Measurements from ENCODE around the gene PSMB4.
"Not testable (repeated sequence)": the region's sequence is repeated elsewhere in the genome, so short reads cannot be mapped to it uniquely, and the experiment has no call there.

The PSMB4 gene

DNA sequence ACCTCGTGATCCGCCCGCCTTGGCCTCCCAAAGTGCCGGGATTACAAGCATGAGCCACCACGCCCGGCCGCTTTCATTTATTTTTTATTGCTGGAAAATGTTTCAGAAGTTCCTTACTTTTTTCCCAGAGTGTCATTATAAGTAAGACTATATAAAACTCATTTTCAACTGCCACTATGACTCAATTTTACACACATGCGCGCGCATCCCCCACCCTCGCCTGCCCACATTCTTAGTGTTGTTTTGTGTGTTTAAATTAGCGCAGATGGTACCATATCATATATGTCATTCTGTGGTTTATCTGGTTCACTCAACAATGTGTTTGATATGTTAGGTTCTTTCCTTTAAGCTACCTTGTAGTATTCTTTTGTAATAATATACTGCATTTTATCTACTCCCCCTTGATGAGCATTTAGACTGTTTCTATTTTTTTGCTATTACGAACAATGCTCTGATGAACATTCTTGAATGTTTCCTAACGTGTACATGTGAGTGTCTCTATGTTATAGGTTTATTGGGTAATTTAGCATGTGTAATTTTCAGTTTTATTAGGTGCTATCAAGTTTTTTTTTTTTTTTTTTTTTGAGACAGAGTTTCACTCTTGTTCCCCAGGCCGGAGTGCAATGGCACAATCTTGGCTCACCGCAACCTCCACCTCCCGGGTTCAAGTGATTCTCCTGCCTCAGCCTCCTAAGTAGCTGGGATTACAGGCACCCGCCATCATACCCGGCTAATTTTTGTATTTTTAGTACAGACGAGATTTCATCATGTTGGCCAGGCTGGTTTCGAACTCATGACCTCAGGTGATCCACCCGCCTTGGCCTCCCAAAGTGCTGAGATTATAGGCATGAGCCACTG lies 8.9 kb upstream of the PSMB4 start:
- DNase-seq (ENCODE audit: low spot score), result not testable (repeated sequence)

DNA sequence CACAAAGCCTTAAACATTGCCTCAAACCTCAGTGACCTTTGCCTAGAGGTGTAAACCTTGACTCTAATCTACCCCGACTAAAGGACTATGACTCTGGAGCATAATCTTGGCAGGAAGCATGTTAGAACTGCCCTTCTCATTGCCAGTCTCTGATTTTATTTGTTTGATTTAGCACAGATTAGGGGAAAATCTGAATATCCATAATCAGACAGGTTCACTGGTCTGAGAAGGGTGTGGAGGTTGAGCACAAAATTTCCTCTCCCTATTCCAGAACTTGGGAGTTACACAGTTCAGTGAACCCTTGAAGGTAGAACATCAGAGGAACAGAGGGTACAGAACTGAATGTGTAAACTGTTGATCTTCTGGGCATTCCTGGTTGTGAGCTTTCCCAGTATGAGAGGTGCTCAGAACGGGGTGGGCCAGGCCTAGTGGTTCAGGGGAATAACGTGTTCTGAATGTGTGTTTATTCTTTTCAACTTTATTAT lies 8.3 kb upstream of the PSMB4 start:
- no peak for DNase-seq (ENCODE audit: low spot score)

DNA sequence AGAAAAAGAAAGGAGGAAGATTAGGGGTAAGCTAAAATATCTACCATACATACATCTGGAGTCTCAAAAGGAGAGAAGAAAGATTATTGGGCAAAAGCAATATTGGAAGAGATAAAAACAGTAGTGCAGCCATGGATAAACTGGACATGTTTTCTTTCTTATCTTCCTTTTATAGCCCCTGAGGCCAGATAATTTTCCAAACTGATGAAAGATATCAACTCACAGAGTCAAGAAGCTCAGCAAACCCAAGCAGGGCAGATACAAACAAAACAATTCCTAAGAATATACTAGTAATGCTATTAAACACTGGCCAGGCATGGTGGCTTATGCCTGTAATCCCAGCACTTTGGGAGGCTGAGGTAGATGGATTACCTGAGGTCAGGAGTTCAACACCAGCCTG lies 5.8 kb upstream of the PSMB4 start:
- DNase-seq (ENCODE audit: low spot score), result no peak

DNA sequence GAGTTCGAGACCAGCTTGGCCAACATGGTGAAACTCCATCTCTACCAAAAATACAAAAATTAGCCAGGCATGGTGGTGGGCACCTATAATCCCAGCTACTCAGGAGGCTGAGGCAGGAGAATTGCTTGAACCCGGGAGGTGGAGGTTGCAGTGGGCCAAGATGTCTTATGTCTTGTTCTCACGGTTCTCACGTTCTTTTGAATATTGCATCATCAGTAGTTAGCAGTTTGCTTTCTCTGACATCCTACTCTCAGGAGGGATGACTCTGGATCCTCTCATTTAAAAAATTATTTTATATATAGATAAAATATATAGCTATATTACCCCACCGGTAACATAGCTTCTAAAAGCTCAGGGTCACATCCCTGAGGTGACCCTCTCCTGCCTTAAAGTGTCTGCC lies 3.1 kb upstream of the PSMB4 start:
- DNase-seq (ENCODE audit: low spot score), result not testable (repeated sequence)

DNA sequence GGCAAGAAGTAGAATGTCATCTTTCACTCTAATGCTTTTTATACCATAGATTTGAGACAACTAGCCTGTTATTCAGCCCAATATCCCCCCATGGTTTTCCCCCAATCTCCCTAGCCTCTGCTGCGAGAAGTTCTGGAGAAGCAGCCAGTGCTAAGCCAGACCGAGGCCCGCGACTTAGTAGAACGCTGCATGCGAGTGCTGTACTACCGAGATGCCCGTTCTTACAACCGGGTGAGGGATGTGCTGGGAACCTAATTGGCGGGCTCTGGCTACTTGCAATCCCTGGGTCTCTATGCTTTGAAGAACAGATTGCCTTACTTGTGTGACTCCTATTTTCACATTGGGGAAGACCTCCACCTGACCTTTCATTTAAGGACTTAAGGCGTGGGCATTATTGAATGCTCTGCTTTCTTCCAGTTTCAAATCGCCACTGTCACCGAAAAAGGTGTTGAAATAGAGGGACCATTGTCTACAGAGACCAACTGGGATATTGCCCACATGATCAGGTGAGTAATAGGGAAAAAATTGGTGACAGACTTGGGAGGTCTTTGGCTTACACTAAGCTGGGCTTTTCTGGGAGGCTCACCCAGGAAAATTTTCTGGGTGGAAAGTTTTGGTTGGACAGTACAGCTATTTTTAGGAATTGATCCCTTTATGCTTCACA lies 1.9 kb downstream of the PSMB4 start:
- DNase-seq (ENCODE audit: low spot score), result no peak

DNA sequence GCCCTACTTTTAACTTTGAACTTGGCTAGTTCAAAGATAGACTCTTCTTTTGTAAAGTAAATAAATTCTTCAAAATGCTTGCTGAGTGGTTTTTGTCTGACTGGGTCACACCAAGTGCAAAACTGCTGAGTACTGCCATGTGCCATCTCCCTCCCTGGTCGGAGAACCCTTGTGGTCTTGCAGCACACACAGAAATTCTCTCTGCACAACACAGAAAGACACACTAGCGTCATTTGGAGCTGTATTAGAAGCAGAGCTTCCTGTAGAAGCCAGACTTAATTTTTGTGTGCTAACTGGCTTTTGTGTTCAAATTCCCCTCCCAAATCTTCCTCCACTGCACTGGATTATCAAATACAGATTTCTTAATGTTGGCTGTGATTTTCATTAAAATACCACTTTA lies 2.5 kb downstream of the PSMB4 start:
- no peak for DNase-seq (ENCODE audit: low spot score)

DNA sequence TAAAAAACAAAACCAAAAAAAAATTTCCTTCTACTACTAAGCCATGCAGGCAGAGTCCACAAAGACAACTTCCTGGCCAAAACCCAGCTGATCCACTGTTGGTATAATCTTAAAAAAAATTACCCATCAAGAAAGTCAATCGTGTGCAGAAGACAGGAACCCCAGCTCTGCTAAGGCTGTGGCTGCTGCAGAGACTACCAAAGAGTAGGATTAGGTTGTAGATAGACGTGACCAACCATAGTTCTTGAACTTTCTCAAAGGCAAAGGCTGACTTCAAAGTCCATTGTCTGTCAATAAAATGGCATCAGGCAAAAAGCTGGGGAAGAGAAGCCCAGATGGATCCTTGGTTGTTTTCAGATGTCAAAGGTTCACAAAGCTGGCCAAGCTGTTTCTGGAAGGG lies 3.4 kb downstream of the PSMB4 start:
- no peak for DNase-seq (ENCODE audit: low spot score)

DNA sequence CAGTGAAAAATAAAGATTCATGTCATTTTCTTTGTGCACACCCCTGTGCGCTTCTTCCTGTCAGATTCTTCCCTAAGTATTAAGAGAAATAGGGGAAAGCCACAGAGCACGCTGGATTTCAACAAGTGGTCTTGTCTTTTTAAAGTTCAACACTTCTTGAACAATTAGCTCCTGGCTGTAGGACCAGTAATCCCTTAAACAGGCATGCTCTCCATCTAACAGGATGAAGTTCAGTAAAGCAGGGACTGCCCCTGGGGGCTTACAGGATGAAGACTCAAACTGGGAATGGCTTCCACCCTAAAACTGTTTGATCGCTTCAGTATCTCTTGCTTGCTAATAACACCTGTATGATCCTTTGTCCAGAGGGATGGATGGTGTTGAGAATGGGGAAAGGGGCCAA lies 4.2 kb downstream of the PSMB4 start:
- DNase-seq (ENCODE audit: low spot score), result no peak

DNA sequence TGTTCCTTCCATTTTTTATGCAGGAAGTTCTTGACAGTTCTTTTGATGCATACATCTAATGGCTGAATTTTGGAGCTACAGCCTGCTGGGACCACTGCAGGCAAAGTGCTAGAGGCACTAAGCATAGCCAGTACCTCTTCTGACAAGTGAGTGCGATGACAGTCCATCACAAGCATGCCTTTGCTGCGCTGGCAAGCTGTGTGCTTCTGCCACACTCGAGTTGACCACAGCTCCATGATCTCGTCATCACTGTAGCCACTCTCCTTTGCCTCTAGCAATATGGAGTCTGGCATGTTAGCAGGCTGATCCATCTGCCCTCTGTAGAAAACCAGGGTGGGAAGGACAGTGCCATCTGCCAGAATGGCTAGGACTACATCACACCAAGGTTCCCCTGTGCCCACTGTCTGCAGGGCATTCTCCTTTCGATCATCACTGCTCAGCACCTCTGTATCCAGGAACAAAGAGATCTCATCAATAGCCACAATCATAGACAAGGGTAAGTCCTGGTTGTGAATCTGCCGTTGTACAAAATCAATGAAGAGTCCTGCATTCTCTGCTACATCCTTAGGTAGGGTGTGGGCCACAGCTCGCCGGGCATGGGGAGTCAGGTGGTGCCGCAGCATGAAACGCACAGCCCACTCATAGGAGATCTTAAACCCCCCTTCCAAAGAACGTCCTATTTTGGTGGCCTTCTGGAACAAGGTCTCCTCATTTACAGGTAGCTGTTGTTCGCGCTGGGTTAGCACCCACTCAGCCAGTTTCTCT lies 6.0 kb downstream of the PSMB4 start:
- no peak for DNase-seq (ENCODE audit: low spot score)

DNA sequence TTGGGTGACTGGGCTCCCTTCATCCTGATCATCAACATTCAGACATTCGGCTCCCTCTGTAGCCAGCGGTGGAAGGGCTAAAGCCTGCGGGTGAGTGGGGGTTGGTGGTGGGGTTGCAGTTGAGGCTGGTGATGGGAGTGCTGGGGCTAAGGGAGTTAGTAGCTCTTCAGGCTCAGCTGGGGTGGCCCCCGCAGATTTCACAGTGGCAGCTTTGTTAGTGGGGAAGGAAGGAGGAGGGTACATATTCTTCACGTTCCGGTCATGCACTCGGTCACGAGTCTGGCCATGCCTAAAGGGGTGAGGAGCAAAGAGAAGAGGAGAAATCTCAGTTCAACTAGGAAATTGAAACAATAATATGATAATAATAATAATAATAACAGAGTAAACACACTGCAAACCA lies 6.8 kb downstream of the PSMB4 start:
- DNase-seq (ENCODE audit: low spot score), result no peak

DNA sequence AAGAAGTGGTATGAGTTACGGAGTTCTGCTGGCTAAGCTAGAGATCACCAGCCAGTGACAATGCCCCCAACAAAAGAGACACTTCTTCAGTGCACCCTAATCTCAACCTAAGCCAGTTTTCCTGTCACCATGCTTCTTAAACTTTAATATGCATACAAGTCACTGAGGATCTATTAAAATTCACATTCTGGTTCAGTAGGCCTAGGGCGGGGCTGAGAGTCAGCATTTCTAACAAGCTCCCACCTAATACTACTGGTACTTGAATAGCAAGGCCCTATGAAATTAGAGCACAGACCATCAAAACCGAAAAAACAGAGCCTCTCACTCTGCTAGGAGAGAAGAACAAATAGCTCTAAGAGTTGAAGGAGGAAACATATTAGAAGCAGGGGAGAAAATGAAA lies 7.9 kb downstream of the PSMB4 start:
- DNase-seq (ENCODE audit: low spot score), result no peak

DNA sequence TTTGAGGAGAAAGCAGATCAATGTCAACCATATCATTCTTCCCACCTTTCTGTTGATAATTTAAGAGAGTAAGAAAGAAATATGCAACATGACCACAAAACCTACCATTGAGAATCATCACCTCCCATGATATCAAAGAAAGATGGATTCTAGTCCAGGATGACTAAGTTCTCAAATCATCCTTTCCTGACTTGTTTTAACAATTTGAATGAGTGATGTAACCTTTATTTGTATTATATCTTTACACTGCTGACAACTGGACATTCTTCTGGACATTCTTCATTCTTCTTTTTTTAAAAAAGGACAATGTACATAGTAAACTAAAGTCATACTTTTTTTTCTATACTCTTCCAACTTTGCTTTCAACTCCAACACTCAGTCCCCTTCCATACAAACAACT lies 9.5 kb downstream of the PSMB4 start:
- DNase-seq (ENCODE audit: low spot score), result no peak

DNA sequence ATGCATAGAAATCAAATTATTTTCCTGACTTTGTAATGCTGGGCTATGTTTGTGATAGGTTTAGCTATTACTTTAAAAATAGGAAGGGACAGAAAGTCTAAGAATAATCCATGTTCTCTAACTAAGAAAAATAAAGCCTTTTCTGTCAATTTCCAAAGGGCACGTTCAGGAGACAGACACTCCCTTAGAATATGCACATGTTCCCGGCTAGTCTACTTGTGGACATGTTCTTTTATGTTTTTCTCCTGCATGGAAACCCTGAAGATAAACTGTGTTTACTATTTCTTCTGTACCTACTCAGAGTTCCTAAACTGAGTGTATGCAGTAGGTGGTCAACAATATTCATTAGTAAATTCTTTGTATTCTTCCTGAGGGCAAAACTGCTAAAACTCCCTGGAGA lies 12.5 kb downstream of the PSMB4 start:
- DNase-seq (ENCODE audit: low spot score), result no peak

DNA sequence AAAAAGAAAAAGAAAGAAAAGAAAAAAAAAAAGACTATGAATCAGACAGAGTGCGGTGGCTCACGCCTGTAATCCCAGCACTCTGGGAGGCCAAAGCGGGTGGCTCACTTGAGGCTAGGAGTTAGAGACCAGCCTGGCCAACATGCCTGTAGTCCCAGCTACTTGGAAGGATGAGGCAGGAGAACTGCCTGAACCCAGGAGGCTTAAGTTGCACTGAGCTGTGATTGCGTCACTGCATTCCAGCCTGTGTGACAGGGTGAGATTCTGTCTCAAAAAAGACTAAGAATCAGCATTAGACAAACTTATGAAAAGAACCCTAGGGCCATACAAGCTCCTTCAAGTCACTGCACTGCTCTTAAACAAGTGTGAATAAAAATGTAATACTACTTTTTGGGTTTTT lies 16.9 kb downstream of the PSMB4 start:
- DNase-seq (ENCODE audit: low spot score), result no peak

DNA sequence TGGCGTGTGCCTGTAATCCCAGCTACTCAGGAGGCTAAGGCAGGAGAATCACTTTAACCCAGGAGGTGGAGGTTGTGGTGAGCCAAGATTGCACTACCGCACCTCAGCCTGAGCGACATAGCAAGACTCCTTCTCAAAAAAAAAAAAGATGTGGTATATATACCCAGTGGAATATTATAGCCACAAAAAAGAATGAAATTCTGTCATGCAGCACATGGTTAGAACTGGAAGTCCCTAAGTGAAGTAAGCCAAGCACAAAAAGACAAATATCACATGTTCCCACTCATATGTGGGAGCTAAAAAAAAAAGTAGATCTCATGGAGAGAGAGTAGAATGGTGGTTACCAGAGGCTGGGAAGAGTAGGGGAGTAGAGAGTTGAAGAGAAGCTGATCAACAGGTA lies 18.7 kb downstream of the PSMB4 start:
- no peak for DNase-seq (ENCODE audit: low spot score)

DNA sequence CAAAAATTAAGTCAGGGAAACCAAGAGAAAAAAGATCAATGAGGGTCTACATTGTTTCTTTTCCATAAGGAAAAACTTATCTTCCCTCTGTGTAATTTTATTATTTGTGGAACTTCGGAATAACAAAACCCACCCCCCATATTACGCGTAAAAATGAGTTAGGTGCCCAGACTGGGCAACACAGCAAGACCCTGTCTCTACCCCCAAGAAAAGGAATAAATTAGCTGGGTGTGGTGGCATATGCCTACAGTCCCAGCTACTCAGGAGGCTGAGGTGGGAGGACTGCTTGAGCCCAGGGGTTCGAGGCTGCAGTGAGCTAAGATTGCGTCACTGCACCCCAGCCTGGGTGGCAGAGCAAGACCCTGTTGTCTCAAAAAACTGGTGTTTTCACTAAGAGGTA lies 20.4 kb downstream of the PSMB4 start:
- DNase-seq (ENCODE audit: low spot score), result no peak

DNA sequence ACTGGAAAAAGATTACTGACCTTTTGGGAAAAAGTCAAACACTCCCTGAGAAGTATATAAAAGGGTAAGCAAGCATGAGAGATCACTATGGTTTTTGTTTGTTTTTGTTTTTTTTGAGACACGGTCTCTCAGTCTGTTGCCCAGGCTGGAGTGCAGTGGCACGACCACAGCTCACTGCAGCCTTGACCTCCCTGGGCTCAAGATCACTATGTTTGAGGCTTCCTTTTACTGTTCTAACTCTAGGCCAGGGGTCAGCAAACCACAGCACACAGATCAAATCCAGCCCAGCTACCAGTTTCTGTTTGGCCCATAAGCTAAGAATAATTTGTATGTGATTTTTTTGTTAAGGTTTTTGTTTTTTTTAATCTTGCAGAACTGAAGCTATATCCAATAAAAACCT lies 25.7 kb downstream of the PSMB4 start:
- no peak for DNase-seq (ENCODE audit: low spot score)

DNA sequence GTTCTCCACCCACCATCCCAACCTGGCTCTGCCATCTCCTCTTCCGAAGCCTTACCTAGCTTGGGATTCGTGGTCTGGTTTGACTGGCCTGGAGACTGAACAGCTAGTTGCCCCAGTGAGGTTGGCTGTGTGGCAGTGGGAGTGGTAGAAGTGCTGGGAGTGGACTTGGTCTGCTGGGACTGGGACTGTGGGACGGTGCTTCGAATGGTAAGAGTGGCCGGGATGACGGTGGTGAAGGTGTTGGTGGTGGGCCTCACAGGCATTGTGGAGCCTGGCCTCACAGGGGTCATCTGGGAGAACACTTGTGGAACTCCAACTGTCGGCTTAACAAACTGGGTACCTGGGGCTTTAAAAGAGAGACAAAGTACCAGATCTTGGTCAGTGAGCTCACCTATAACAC lies 28.7 kb downstream of the PSMB4 start:
- DNase-seq (ENCODE audit: low spot score), result no peak

DNA sequence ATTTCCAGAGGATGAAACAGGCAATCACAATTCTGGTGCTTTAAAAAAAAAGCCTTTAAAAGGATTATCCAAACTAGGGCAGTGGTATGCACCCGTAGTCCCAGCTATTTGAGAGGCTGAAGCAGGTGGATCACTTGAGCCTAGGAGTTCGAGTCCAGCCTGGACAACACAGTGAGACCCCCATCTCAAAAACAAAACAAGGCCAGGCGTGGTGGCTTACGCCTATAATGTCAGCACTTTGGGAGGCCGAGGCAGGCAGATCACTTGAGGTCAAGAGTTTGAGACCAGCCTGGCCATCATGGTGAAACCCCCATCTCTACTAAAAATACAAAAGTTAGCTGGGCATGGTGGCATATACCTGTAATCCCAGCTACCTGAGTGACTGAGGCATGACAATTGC lies 34.5 kb downstream of the PSMB4 start:
- not testable (repeated sequence) for DNase-seq (ENCODE audit: low spot score)

DNA sequence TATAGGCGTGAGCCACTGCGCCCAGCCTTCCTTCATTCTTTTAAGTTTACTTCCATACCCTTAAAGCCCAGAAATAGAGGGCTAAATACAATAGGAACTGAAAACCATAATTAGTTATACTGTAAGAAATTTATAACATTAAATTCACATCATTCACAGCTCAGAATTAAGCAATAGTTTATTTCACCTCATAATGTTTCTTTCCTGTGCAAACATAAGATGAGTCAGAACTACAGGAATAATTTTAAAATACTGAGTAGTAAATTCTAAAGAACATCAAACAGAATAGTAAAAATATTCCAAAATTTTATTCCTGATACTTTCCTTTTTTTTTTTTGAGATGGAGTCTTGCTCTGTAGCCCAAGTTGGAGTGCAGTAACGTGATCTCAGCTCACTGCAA lies 35.8 kb downstream of the PSMB4 start:
- DNase-seq (ENCODE audit: low spot score), result no peak

DNA sequence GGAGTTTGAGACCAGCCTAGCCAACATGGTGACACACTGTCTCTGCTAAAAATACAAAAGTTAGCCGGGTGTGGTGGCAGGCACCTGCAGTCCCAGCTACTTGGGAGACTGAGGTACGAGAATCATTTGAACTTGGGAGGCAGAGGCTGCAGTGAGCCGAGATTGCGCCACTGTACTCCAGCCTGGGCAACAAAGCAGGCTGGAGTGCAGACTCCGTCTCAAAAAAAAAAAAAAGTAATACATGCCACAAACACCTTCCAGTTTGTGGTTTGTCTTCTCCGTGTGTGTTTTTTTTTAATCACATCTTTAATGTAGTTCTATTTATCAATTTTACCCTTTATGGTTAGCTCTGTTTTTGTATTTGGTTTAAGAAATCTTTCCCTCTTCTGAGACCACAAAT lies 37.6 kb downstream of the PSMB4 start:
- DNase-seq (ENCODE audit: low spot score), result no peak

DNA sequence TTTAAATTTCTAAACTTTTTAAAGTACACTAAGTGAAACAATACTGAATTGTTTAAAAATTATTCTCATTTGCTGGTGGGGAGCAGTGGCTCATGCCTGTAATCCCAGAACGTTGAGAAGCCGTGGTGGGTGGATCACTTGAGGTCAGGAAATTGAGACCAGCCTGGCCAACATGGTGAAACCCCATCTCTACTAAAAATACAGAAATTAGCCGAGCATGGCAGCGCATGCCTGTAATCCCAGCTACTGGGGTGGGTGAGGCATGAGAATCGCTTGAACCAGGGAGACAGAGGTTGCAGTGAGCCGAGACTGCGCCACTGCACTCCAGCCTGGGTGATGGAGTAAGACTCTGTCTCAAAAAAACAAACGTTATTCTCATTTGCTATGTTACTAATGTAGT lies 38.0 kb downstream of the PSMB4 start:
- not testable (repeated sequence) for DNase-seq (ENCODE audit: low spot score)
